ENCODE measurements around the gene NEK5.

DNA sequence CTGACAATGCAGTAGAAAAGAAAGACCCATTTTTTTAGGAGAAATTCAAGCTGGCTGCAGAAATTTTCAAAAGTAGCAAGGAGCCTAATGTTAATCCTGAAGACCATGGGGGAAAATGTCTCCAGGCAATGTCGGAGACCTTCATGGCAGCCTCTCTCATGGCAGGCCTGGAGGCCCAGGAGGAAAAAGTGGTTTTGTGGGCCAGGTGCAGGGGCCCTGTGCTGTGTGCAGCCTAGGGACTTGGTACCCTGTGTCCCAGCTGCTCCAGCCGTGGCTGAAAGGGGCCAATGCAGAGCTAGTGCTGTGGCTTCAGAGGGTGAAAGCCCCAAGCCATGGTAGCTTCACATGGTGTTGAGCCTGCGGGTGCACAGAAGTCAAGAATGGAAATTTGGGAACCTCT, 112.6 kb downstream of the NEK5 start:
- TF ChIP-seq CTCF (IDR thresholded peaks at IDR 0.05) (no peak), POLR2A (IDR thresholded peaks at IDR 0.05) (no peak)

Measured in upper lobe of left lung (tissue), 4 donors.